K562 (cell line): ENCODE measurements around the gene NTN4.

Experiments used
- BCOR ChIP-seq: fragments of 450-650 bp; IDR thresholded peaks from 2 replicates; pipeline ENCODE4 v1.6.1; 2016
- CEBPB ChIP-seq: fragments of 450-650 bp; IDR thresholded peaks from 2 replicates; pipeline ENCODE4 v1.6.1; 2016; ENCODE audit warnings: missing genetic modification characterization, missing compliant biosample characterization
- EZH2 ChIP-seq: IDR thresholded peaks from 2 replicates; pipeline ENCODE4 v1.6.1; 2012; ENCODE audit warnings: low read depth, mild to moderate bottlenecking, inconsistent platforms, low read length, borderline replicate concordance
- FOS ChIP-seq: IDR thresholded peaks from 3 replicates; pipeline ENCODE4 v1.6.1; 2011; ENCODE audit not compliant: insufficient read length; ENCODE audit errors: extremely low read depth
- KLF10 ChIP-seq: fragments of 250-450 bp; sonication (Bioruptor Pico); IDR thresholded peaks from 2 replicates; pipeline ENCODE4 v1.6.1; 2021; ENCODE audit warnings: matching md5 sums
- NCOR1 ChIP-seq: fragments of 450-650 bp; IDR thresholded peaks from 2 replicates; pipeline ENCODE4 v1.6.1; 2016; ENCODE audit warnings: mild to moderate bottlenecking, moderate library complexity
- PCBP2 ChIP-seq: fragments of 200-400 bp; formaldehyde crosslinking; IDR thresholded peaks from 2 replicates; pipeline ENCODE4 v1.6.1; 2018; ENCODE audit warnings: low read length, low read depth, mild to moderate bottlenecking, moderate library complexity; ENCODE audit not compliant: poor library complexity, severe bottlenecking
- SAP30 ChIP-seq: fragments of 200-600 bp; sonication (generic); IDR thresholded peaks from 2 replicates; pipeline ENCODE4 v1.6.1; 2012; ENCODE audit warnings: borderline replicate concordance, low read depth, mild to moderate bottlenecking, moderate library complexity, low read length, control low read depth, inconsistent platforms; ENCODE audit not compliant: insufficient read depth, poor library complexity, severe bottlenecking
- SNRNP70 ChIP-seq: fragments of 200-400 bp; formaldehyde crosslinking; optimal IDR thresholded peaks from 2 replicates; pipeline ENCODE3; 2017; ENCODE audit warnings: low read depth, low read length
- ZNF184 ChIP-seq: sonication (generic); formaldehyde crosslinking; IDR thresholded peaks from 2 replicates; pipeline ENCODE4 v1.5.0; 2020; ENCODE audit warnings: missing genetic modification reagents
- ZNF384 ChIP-seq: IDR thresholded peaks from 2 replicates; pipeline ENCODE4 v1.6.1; 2012; ENCODE audit warnings: low read depth, low read length, improper control_type of control experiment
- ZNF830 ChIP-seq: fragments of 250-450 bp; sonication (Bioruptor Pico); IDR thresholded peaks from 2 replicates; pipeline ENCODE4 v1.5.0; 2021; ENCODE audit warnings: mild to moderate bottlenecking
- TF ChIP-seq, protein P1 (sequence below), 3 experiments: IDR thresholded peaks in 2 of 3; conservative IDR thresholded peaks in 1 of 3; 2 replicates each; pipeline ENCODE4 v1.5.1; 2011 to 2012; ENCODE audit warnings: low read length in 3 of 3, mild to moderate bottlenecking in 3 of 3, control low read depth in 2 of 3, improper control_type of control experiment in 1 of 3, inconsistent platforms in 1 of 3, low read depth in 1 of 3, mixed read lengths in 1 of 3, moderate library complexity in 1 of 3; ENCODE audit not compliant: insufficient read depth in 2 of 3

DNA sequence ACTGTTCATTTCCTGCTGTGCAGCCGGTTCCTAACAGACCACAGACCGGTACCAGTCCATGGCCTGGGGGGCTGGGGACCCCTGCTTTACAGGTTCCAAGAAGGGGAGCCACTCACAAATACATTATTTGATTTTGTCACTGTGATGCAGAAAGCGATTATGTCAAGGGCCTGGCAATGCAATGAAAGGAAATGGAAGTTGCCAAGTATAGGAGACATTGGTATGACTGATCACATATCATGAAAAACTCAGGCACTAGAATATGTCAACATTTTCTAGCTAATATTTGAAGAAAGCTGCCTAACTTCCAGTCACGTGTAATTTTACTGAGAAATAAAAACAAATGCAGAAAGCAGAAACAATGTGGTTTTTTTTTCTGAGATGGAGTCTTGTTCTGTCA is 170.4 kb downstream of the NTN4 start:
- TF ChIP-seq ZNF384: no peak
- TF ChIP-seq, protein P1, sequence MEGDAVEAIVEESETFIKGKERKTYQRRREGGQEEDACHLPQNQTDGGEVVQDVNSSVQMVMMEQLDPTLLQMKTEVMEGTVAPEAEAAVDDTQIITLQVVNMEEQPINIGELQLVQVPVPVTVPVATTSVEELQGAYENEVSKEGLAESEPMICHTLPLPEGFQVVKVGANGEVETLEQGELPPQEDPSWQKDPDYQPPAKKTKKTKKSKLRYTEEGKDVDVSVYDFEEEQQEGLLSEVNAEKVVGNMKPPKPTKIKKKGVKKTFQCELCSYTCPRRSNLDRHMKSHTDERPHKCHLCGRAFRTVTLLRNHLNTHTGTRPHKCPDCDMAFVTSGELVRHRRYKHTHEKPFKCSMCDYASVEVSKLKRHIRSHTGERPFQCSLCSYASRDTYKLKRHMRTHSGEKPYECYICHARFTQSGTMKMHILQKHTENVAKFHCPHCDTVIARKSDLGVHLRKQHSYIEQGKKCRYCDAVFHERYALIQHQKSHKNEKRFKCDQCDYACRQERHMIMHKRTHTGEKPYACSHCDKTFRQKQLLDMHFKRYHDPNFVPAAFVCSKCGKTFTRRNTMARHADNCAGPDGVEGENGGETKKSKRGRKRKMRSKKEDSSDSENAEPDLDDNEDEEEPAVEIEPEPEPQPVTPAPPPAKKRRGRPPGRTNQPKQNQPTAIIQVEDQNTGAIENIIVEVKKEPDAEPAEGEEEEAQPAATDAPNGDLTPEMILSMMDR (IDR thresholded peaks at IDR 0.05 in 2 of 3, conservative IDR thresholded peaks at IDR 0.05 in 1 of 3; ENCODE audit: insufficient read depth in 2 of 3, low read depth in 1 of 3, low read length in 3 of 3): no peak
- TF ChIP-seq NCOR1: no peak
- TF ChIP-seq SNRNP70: no peak
- no peak for TF ChIP-seq KLF10 (CRISPR knock-in tag)
- TF ChIP-seq EZH2: no peak
- TF ChIP-seq BCOR: no peak
- TF ChIP-seq CEBPB (tag): no peak
- no peak for TF ChIP-seq ZNF184 (CRISPR knock-in tag)
- no peak for TF ChIP-seq ZNF830 (CRISPR knock-in tag)
- no peak for TF ChIP-seq PCBP2
- TF ChIP-seq FOS: no peak
- no peak for TF ChIP-seq SAP30
